NT2/D1 (cell line): ENCODE measurements around the gene DAPK3.

Experiments used
- DNase-seq: peaks from one replicate; pipeline ENCODE4 v3.0.0-alpha.2; 2011; ENCODE audit warnings: low read depth, low spot score
- H3K27me3 ChIP-seq: 2 replicates; pipeline ENCODE4 v1.6.0; 2011; ENCODE audit warnings: mild to moderate bottlenecking; ENCODE audit not compliant: insufficient read length, insufficient read depth
- H3K36me3 ChIP-seq: 2 replicates; pipeline ENCODE4 v1.6.1; 2011; ENCODE audit warnings: mild to moderate bottlenecking, low read length, mixed read lengths; ENCODE audit not compliant: insufficient read depth, insufficient read length
- H3K4me1 ChIP-seq: 2 replicates; pipeline ENCODE4 v1.5.1; 2011; ENCODE audit not compliant: insufficient read depth, insufficient read length
- H3K4me3 ChIP-seq: 2 replicates; pipeline ENCODE4 v1.5.1; 2011; ENCODE audit warnings: low read depth; ENCODE audit not compliant: insufficient read length
- H3K9ac ChIP-seq: 2 replicates; pipeline ENCODE4 v1.6.0; 2011; ENCODE audit warnings: low read depth; ENCODE audit not compliant: insufficient read length
- H3K9me3 ChIP-seq: 2 replicates; pipeline ENCODE4 v1.5.1; 2011; ENCODE audit warnings: mild to moderate bottlenecking, low read length; ENCODE audit not compliant: insufficient read depth
- SUZ12 ChIP-seq: IDR thresholded peaks from 2 replicates; pipeline ENCODE4 v1.6.1; 2011; ENCODE audit not compliant: insufficient read length, insufficient read depth; ENCODE audit errors: extremely low read depth
- YY1 ChIP-seq: IDR thresholded peaks from 2 replicates; pipeline ENCODE4 v1.6.1; 2011; ENCODE audit not compliant: insufficient read length, insufficient read depth
- ZNF274 ChIP-seq: IDR thresholded peaks from 2 replicates; pipeline ENCODE4 v1.6.1; 2011; ENCODE audit warnings: mild to moderate bottlenecking, low read depth, low read length

DAPK3 gene

DNA sequence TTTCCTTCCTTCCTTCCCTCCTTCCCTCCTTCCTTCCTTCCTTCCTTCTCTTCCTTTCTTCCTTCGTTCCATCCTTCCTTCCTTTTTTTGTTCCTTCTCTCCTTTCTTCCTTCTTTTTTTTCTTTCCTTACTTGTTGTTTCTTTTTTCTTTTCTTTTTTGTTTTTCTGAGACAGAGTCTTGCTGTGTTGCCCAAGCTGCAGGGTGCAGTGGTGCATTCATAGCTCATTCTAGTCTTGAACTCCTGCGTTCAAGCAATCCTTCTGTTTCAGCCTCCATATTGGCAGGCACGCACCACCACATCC, 19.9 kb upstream of the DAPK3 start:
- H3K4me3 ChIP-seq = no peak overlapping the region
- no peak overlapping the region for H3K9ac ChIP-seq

DNA sequence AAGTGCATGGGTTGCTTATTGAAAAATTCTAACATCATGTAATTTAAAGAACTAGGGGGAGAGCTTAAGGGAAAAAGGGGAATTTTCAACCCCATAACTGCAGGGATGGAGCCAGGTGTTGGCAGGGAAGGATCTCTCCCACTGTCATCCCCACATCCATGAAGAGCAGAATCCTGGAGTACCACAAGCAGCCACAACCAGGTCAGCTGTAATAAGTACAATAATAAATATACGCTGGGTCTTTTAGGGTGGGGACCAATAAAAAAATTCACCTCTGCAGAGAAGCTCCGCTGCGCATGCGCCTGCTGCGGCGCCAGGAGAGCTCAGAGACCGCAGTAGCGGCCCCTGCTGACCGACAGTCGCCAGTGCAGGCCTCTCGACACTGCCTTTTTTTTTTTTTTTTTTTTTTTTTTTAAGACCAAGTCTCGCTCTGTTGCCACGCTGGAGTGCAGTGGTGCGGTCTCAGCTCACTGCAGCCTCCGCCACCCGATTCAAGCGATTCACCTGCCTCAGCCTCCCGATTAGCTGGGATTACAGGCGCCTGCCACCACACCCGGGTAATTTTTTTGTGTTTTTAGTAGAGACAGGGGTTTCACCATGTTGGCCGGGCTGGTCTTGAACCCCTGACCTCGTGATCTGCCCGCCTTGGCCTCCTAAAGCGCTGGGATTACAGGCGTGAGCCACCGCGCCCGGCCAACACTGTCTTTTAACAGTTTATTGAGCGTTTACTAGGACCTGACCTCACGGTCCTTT, 16.9 kb upstream of the DAPK3 start:
- DNase-seq = peak; percentile 75
- Histone ChIP-seq H3K9ac (peak overlapping the region; percentile 42), H3K4me3 (peak overlapping the region; percentile 12), H3K27me3 (no peaks in the 10 kb centered on the region), H3K9me3 (no peaks in the 10 kb centered on the region), H3K4me1 (peaks cover 15% of the 10 kb centered on the region), H3K36me3 (peaks cover 23% of the 10 kb centered on the region)
- TF ChIP-seq ZNF274 (no peak), YY1 (no peak), SUZ12 (no peak)

More for the DNA sequence above, 19.9 kb upstream of the DAPK3 start:
- H3K9me3 ChIP-seq = no peaks in the 10 kb centered on the region
- DNase-seq = no peak
- no peaks in the 10 kb centered on the region for H3K36me3 ChIP-seq
- TF ChIP-seq ZNF274 (no peak), YY1 (no peak), SUZ12 (no peak)
- H3K4me1 ChIP-seq = peaks cover 2% of the 10 kb centered on the region
- H3K27me3 ChIP-seq = no peaks in the 10 kb centered on the region

DNA sequence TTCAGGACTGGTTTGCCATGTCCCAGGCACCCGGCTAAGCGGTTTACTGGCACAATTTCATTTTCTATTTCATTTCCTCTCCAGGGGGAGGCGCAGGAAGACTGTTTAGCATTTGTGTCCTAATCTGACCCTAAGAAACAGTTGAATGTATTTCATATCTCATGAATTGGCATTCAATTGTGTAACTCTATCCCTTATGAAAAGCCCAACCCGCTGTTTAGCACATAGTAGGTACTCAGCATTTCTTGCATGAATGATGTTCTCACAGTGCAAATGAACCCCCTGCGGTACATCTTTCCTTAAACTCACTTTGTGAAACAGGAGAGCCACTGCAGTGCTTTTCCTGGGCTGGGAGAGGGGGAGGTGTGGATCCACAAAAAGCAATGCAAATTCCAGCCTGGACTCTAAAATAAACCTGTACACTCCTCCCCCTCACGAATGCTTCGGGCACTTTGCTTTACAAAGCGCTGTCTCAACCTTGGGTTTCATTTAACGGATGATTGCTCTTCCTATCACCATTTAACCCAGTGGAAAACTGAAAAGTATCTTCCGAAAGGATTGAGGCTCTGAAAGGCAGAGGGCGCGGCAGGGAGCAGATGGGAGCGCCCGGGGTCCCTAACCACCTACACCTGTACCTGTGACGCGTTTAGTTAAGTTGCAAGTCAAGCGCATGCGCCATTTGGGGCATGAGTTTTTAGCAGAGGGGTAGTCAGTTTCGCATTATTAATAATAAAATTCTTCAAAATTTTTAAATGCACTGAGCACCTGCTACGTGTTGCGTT, 15.6 kb upstream of the DAPK3 start:
- Histone ChIP-seq H3K4me1 (peaks cover 25% of the 10 kb centered on the region), H3K9ac (peak overlapping the region; percentile 28), H3K27me3 (no peaks in the 10 kb centered on the region), H3K9me3 (no peaks in the 10 kb centered on the region), H3K36me3 (peaks cover 36% of the 10 kb centered on the region), H3K4me3 (peak overlapping the region; percentile 20)
- no peak for TF ChIP-seq ZNF274
- TF ChIP-seq YY1 = no peak
- no peak for TF ChIP-seq SUZ12
- no peak for DNase-seq

DNA sequence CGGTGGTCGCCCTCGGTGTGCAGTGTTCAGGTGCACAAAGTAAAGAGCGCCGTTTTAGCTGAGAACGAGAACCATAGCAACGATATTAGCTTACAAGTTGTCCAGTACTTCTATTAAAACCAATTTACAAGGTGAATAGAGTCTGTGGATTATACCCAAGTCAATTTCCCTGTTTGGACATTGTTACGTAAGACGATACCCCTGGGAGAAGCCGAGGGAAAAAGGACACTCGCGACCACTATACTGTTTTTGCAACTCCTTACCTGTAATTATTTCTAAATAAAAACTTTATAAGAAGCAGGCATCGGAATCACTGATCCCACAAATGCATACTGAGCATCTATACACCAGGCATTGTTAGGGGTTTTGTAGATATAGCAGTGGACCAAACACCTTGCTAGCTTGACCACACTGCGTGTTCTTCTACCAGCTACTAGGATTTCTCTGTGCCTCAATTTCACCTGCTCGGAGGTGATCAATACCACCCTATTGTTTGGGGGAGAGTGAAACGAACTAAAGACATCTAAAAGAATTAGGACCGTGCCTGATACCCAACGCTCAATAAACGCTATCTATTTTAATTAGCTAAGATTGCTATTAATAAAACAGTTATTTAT, 14.9 kb upstream of the DAPK3 start:
- TF ChIP-seq SUZ12 (no peak), YY1 (no peak), ZNF274 (no peak)
- Histone ChIP-seq H3K4me1 (peaks cover 28% of the 10 kb centered on the region), H3K36me3 (peaks cover 43% of the 10 kb centered on the region), H3K9ac (peak overlapping the region; percentile 37), H3K27me3 (no peaks in the 10 kb centered on the region), H3K4me3 (peak overlapping the region; percentile 99), H3K9me3 (no peaks in the 10 kb centered on the region)
- DNase-seq = no peak

DNA sequence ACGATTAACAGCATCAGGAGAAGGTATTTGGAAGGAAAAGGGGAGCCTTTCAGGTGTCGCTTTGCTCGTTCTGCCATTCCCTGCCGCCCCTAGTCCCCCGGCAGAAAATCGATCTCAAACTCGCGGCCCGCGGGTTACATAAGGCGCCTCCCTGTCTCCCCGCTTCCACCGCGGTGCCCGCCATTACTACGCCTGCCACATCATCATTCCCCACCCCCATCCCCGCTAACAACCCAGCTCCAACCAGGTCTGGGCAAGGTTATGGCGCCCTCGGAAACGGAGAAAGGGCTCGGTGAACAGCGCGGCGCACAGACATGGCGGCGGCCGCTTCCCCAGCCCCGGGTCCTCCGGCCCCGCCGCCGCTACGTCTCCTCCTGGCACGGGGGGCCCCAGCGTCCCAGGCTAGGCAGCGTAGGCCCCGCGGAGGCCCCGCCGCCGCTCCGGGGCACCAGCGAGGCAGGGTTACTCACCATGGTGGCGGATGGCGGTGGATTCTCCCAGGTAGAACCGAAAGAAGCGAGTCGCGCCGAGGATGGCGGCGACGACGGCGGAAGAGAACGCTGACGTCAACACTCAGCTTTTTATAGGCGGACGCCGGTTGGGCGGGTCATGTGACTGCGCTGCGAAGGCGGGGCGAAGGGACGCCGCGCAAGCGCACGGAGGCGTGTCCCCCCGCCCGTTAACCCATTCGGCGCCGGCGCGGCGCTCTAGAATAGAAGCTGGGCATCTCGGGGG, 14.2 kb upstream of the DAPK3 start, which contains the start of gene EEF2:
Gene EEF2 (minus strand): TSS at position 556 of the 735 bp plus-strand sequence. CDS start 83 bp downstream, at position 473.
- H3K36me3 ChIP-seq = peaks cover 50% of the 10 kb centered on the region
- peak within 1 kb of the TSS; percentile 99 for H3K4me3 ChIP-seq
- H3K9me3 ChIP-seq = no peaks in the 10 kb centered on the region
- no peaks in the 10 kb centered on the region for H3K27me3 ChIP-seq
- peak; percentile 76 for DNase-seq
- H3K4me1 ChIP-seq = peaks cover 31% of the 10 kb centered on the region
- H3K9ac ChIP-seq = peak within 1 kb of the TSS; percentile 100
- no peak for TF ChIP-seq ZNF274
- peak; percentile 49 for TF ChIP-seq YY1

- peak overlapping the region; percentile 99 for H3K4me3 ChIP-seq
These were observed 13.6 kb upstream of the DAPK3 start for GRCh38 chr19:3984584-3984907.

More at GRCh38 chr19:3984584-3984907, 13.6 kb upstream of the DAPK3 start:
- no peaks in the 10 kb centered on the region for H3K9me3 ChIP-seq
- TF ChIP-seq ZNF274 (no peak), YY1 (no peak), SUZ12 (no peak)
- peaks cover 55% of the 10 kb centered on the region for H3K36me3 ChIP-seq
- peak overlapping the region; percentile 100 for H3K9ac ChIP-seq
- peaks cover 31% of the 10 kb centered on the region for H3K4me1 ChIP-seq
- H3K27me3 ChIP-seq = no peaks in the 10 kb centered on the region
- no peak for DNase-seq
